Measurements from ENCODE around the gene ZNF334.

DNA sequence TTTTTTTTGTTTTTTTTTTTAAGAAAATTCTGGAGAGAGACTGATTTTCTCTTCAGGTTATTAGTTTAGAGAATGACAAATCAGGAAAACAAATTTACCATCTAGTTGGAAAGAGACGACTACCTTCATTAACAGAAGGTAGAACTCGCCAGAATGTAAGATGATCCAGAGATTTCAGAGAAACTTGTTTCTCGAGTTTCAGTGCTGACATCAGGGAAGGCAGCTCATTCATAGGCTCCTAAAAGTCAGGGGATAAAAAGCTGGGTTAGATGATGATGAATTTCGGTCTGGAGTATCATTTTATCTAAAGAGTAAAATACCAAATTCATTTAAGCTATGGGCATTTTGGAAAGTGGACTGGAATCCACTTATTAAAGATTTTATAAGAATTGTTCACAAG lies 27.9 kb downstream of the ZNF334 start:
- TF ChIP-seq CTCF (IDR thresholded peaks at IDR 0.05) (no peak), POLR2A (IDR thresholded peaks at IDR 0.05) (no peak)
